ENCODE measurements around the gene BCL2L12. TPM values are rescaled to one million over a fixed set of nuclear protein-coding genes. Genes with fewer than 3 reads are reported as not detected.

Gene BCL2L12
- total RNA-seq, 1 experiment from 2014 or later, result 93.9 TPM

DNA sequence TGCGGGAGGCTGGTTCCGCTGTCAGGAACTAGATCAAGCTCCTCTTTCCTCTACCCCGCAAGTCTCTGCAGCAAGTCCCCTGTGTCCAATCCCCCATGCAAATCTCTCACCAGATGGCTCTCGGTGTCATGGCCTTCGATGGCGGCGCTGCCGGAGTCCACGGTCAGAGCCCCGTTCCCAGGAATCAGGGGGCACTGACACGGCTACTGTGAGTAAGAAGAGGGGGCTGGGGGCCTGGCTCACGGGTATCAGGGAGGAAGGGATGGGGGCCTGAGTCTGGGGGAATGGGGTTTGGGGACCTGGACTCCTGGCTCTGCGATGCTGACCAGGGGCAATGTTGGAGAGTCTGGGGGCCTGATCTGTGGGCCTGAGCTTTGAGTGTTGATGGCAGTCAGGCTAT, 19.7 kb upstream of the BCL2L12 start:
- H3K79me2 ChIP-seq (ENCODE audit: insufficient read depth, low read length), result peaks cover 78% of the 10 kb centered on the region
- no peak overlapping the region for H3K4me2 ChIP-seq (ENCODE audit: low read length)
- CTCF ChIA-PET, result no interaction called here
- intact Hi-C loops (cut with micrococcal nuclease), result no loop called here
- TF ChIP-seq ZFX (IDR thresholded peaks at IDR 0.05) (no peak), ZNF274 (IDR thresholded peaks at IDR 0.05; ENCODE audit: low read depth, low read length) (no peak), EZH2phosphoT487 (IDR thresholded peaks at IDR 0.05; ENCODE audit: borderline replicate concordance) (no peak), CEBPB (IDR thresholded peaks at IDR 0.05; ENCODE audit: low read depth) (no peak), SIN3A (IDR thresholded peaks at IDR 0.05; ENCODE audit: low read depth) (no peak), EZH2 (IDR thresholded peaks at IDR 0.05) (no peak), RAD21 (IDR thresholded peaks at IDR 0.05; ENCODE audit: low read depth) (no peak), JUND (IDR thresholded peaks at IDR 0.05) (no peak)
- TF ChIP-seq, protein P1, sequence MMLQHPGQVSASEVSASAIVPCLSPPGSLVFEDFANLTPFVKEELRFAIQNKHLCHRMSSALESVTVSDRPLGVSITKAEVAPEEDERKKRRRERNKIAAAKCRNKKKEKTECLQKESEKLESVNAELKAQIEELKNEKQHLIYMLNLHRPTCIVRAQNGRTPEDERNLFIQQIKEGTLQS (IDR thresholded peaks at IDR 0.05), result no peak
- TF ChIP-seq, protein P2, sequence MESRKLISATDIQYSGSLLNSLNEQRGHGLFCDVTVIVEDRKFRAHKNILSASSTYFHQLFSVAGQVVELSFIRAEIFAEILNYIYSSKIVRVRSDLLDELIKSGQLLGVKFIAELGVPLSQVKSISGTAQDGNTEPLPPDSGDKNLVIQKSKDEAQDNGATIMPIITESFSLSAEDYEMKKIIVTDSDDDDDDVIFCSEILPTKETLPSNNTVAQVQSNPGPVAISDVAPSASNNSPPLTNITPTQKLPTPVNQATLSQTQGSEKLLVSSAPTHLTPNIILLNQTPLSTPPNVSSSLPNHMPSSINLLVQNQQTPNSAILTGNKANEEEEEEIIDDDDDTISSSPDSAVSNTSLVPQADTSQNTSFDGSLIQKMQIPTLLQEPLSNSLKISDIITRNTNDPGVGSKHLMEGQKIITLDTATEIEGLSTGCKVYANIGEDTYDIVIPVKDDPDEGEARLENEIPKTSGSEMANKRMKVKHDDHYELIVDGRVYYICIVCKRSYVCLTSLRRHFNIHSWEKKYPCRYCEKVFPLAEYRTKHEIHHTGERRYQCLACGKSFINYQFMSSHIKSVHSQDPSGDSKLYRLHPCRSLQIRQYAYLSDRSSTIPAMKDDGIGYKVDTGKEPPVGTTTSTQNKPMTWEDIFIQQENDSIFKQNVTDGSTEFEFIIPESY (IDR thresholded peaks at IDR 0.05; ENCODE audit: extremely low read depth, insufficient replicate concordance, low read length), result no peak
- no peak overlapping the region for H3K9ac ChIP-seq (ENCODE audit: low read length)
- no peak overlapping the region for H2AFZ ChIP-seq (ENCODE audit: low read depth, low read length, poor library complexity, severe bottlenecking)
- peaks cover 6 to 12% of the 10 kb centered on the region in 2 experiments for H3K4me1 ChIP-seq (ENCODE audit: control insufficient read depth in 1 of 2, insufficient read depth in 2 of 2, low read length in 2 of 2)
- no peak overlapping the region for H3K27ac ChIP-seq (ENCODE audit: low read depth, low read length)
- no peak for DNase-seq (ENCODE audit: low read depth, low spot score)
- H4K20me1 ChIP-seq (ENCODE audit: insufficient read depth), result no peaks in the 10 kb centered on the region
- POLR2A ChIA-PET, result interaction anchor here (1.6 kb wide), 1 partner anchor 30 kb away, joined by 3 read pairs; no protein-coding TSS in a partner anchor
- no peaks in the 10 kb centered on the region for H3K9me2 ChIP-seq (ENCODE audit: insufficient read depth)
- H3K9me3 ChIP-seq (ENCODE audit: control insufficient read depth in 1 of 2, insufficient read depth in 1 of 2, low read depth in 1 of 2, low read length in 2 of 2), result no peaks in the 10 kb centered on the region
- RAD21 ChIA-PET (ENCODE audit: low non-redundant PET in 1 of 2, low total read pairs in 2 of 2, uncharacterized antibody in 2 of 2, unreplicated experiment in 2 of 2), result no interaction called here
- H3K36me3 ChIP-seq (ENCODE audit: control insufficient read depth in 1 of 2, insufficient read depth in 2 of 2, low read length in 2 of 2), result peaks cover 23 to 29% of the 10 kb centered on the region in 2 experiments; a peak in 3 of 4 replicates
- no peak for ATAC-seq
- no TSS peak for BruUV-seq (replicated peaks)
- H3K4me3 ChIP-seq (replicated peaks in 1 of 2; ENCODE audit: low read depth in 1 of 2, low read length in 2 of 2), result no peak overlapping the region
- no peaks in the 10 kb centered on the region for H3K27me3 ChIP-seq (ENCODE audit: insufficient read depth, low read length)
